HepG2 (cell line): Measurements from ENCODE around the gene CHKB. TPM values are rescaled to one million over a fixed set of nuclear protein-coding genes. Genes with fewer than 3 reads are reported as not detected.

Experiments
- AKAP8 ChIP-seq: sonication (generic); formaldehyde crosslinking; IDR thresholded peaks from 2 replicates; pipeline ENCODE4 v1.5.1; 2020; ENCODE audit warnings: mild to moderate bottlenecking, missing genetic modification reagents
- ARHGAP35 ChIP-seq: sonication (generic); formaldehyde crosslinking; IDR thresholded peaks from 2 replicates; pipeline ENCODE4 v1.9.0; 2022; ENCODE audit warnings: mild to moderate bottlenecking, inconsistent platforms, moderate library complexity, missing genetic modification reagents, borderline replicate concordance
- FOXA1 ChIP-seq, 2 experiments: fragments of 450-650 bp in 1 of 2; sonication (generic) in 1 of 2; formaldehyde crosslinking in 1 of 2; IDR thresholded peaks; 2 replicates each; pipeline versions ENCODE4 v1.4.0 to v1.6.1; 2016 to 2020; ENCODE audit warnings: missing genetic modification reagents in 1 of 2
- GFI1 ChIP-seq: sonication (generic); formaldehyde crosslinking; IDR thresholded peaks from 2 replicates; pipeline ENCODE4 v1.5.0; 2020; ENCODE audit warnings: missing genetic modification reagents, mild to moderate bottlenecking, borderline replicate concordance
- GZF1 ChIP-seq: sonication (generic); formaldehyde crosslinking; IDR thresholded peaks from 2 replicates; pipeline ENCODE4 v1.5.1; 2020; ENCODE audit warnings: mild to moderate bottlenecking, missing genetic modification reagents
- HIVEP1 ChIP-seq: sonication (generic); formaldehyde crosslinking; IDR thresholded peaks from 2 replicates; pipeline ENCODE4 v1.4.0; 2020; ENCODE audit warnings: mild to moderate bottlenecking, missing genetic modification reagents
- KLF15 ChIP-seq: sonication (generic); formaldehyde crosslinking; IDR thresholded peaks from 2 replicates; pipeline ENCODE4 v1.8.1; 2023; ENCODE audit warnings: borderline replicate concordance, mild to moderate bottlenecking, inconsistent platforms, missing genetic modification reagents, mixed read lengths
- MED8 ChIP-seq: sonication (generic); formaldehyde crosslinking; IDR thresholded peaks from 2 replicates; pipeline ENCODE4 v1.8.1; 2023; ENCODE audit warnings: mild to moderate bottlenecking, missing genetic modification reagents; ENCODE audit not compliant: insufficient replicate concordance
- MXD1 ChIP-seq: sonication (generic); formaldehyde crosslinking; IDR thresholded peaks from 2 replicates; pipeline ENCODE4 v1.4.0; 2020; ENCODE audit warnings: mild to moderate bottlenecking, missing genetic modification reagents
- NCOA1 ChIP-seq: sonication (generic); formaldehyde crosslinking; IDR thresholded peaks from 2 replicates; pipeline ENCODE4 v1.9.0; 2021; ENCODE audit warnings: missing genetic modification reagents
- NR3C1 ChIP-seq: sonication (generic); formaldehyde crosslinking; IDR thresholded peaks from 2 replicates; pipeline ENCODE4 v1.4.0; 2020; ENCODE audit warnings: missing genetic modification reagents
- SIN3A ChIP-seq: IDR thresholded peaks from 2 replicates; pipeline ENCODE4 v1.6.1; 2011; ENCODE audit warnings: low read depth, mild to moderate bottlenecking, control low read depth, low read length, borderline replicate concordance
- SOX6 ChIP-seq, 2 experiments: fragments of 450-650 bp in 1 of 2; sonication (generic) in 1 of 2; formaldehyde crosslinking in 1 of 2; IDR thresholded peaks; 2 replicates each; pipeline versions ENCODE4 v1.4.0 to v1.6.1; 2017 to 2020; ENCODE audit warnings: antibody characterized with exemption in 1 of 2, mild to moderate bottlenecking in 1 of 2, missing genetic modification reagents in 1 of 2
- TEAD2 ChIP-seq: sonication (generic); formaldehyde crosslinking; IDR thresholded peaks from 2 replicates; pipeline ENCODE4 v1.9.0; 2021; ENCODE audit warnings: missing genetic modification reagents
- THRA ChIP-seq: sonication (generic); formaldehyde crosslinking; IDR thresholded peaks from 2 replicates; pipeline ENCODE4 v1.4.0; 2020; ENCODE audit warnings: missing genetic modification reagents, borderline replicate concordance
- ZNF30 ChIP-seq: sonication (generic); formaldehyde crosslinking; IDR thresholded peaks from 2 replicates; pipeline ENCODE4 v1.5.0; 2020; ENCODE audit warnings: mild to moderate bottlenecking, missing genetic modification reagents
- ZNF343 ChIP-seq: sonication (generic); formaldehyde crosslinking; IDR thresholded peaks from 2 replicates; pipeline ENCODE4 v1.4.0; 2020; ENCODE audit warnings: mild to moderate bottlenecking, missing genetic modification reagents
- ZNF577 ChIP-seq: sonication (generic); formaldehyde crosslinking; IDR thresholded peaks from 2 replicates; pipeline ENCODE4 v1.4.0; 2020; ENCODE audit warnings: mild to moderate bottlenecking, low read depth, missing genetic modification reagents, borderline replicate concordance
- ZNF644 ChIP-seq: IDR thresholded peaks from 2 replicates; pipeline ENCODE4 v1.6.1; 2016; ENCODE audit warnings: low read depth
- ZNF704 ChIP-seq: sonication (generic); formaldehyde crosslinking; IDR thresholded peaks from 2 replicates; pipeline ENCODE4 v1.8.1; 2023; ENCODE audit warnings: mild to moderate bottlenecking, inconsistent platforms, moderate library complexity, missing genetic modification reagents, borderline replicate concordance
- ZNF709 ChIP-seq: sonication (generic); formaldehyde crosslinking; IDR thresholded peaks from 2 replicates; pipeline ENCODE4 v1.5.0; 2020; ENCODE audit warnings: mild to moderate bottlenecking, missing genetic modification reagents
- polyA plus RNA-seq, 8 experiments: library from polyadenylated mRNA; depleted of rRNA in 3 of 8; stranded (reverse) in 7 of 8; unstranded in 1 of 8; fragments of >200 nt; fragmentation: Illumina TruSeq in 4 of 8; extraction: Trizol in 4 of 8; gene quantifications; 2 replicates each; pipeline versions ENCODE4 v1.2.1 to v1.2.3, GENCODE V29; 2011 to 2016; ENCODE audit warnings: low read depth in 4 of 8, missing spikeins in 1 of 8, mixed read lengths in 1 of 8; ENCODE audit not compliant: insufficient read depth in 1 of 8
- total RNA-seq, 5 experiments: library from RNA; depleted of rRNA; stranded (reverse); fragments of >200 nt; fragmentation: Illumina TruSeq; extraction: Trizol; gene quantifications; 2 replicates each; pipeline ENCODE4 v1.2.3, GENCODE V29; 2016; ENCODE audit warnings: low read depth in 1 of 5
- TF ChIP-seq, protein P1 (sequence below): IDR thresholded peaks from 2 replicates; pipeline ENCODE4 v1.6.1; 2012; ENCODE audit warnings: inconsistent platforms

Gene CHKB
- total and polyA plus RNA-seq, 2 of the 13 experiments (the other 11 are each of a cell fraction or from before 2014, with no cell fraction given): 24.5 to 42.7 TPM

- TF ChIP-seq, protein P1, sequence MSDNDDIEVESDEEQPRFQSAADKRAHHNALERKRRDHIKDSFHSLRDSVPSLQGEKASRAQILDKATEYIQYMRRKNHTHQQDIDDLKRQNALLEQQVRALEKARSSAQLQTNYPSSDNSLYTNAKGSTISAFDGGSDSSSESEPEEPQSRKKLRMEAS: peak; percentile 91
- no peak for TF ChIP-seq ZNF577 (CRISPR knock-in tag)
- peak; percentile 31; the same call in 1 of the 2 replicates for TF ChIP-seq HIVEP1 (CRISPR knock-in tag)
- TF ChIP-seq ZNF709 (CRISPR knock-in tag): peak; percentile 77
- TF ChIP-seq GFI1 (CRISPR knock-in tag): peak; percentile 46; the same call in 1 of the 2 replicates
- no peak for TF ChIP-seq KLF15
- TF ChIP-seq TEAD2 (CRISPR knock-in tag): no peak
- TF ChIP-seq MED8 (CRISPR knock-in tag): peak; percentile 37
- peak; percentile 99 for TF ChIP-seq AKAP8 (CRISPR knock-in tag)
- TF ChIP-seq SOX6 (IDR thresholded peaks at IDR 0.05): no peak
- peak; percentile 63; the same call in 1 of the 2 replicates for TF ChIP-seq SOX6 (CRISPR knock-in tag; IDR thresholded peaks at IDR 0.05)
- TF ChIP-seq NCOA1 (CRISPR knock-in tag): no peak; the same call in 1 of the 2 replicates
- TF ChIP-seq ZNF704 (CRISPR knock-in tag): no peak
- TF ChIP-seq ARHGAP35 (CRISPR knock-in tag): no peak
- 0 out of 2 replicates have a peak, but pooled peaks have one; percentile 47 for TF ChIP-seq THRA
- TF ChIP-seq FOXA1 (IDR thresholded peaks at IDR 0.05): no peak
- TF ChIP-seq FOXA1 (CRISPR knock-in tag; IDR thresholded peaks at IDR 0.05): peak; percentile 78
- TF ChIP-seq ZNF343: no peak
- peak; percentile 83; the same call in 1 of the 2 replicates for TF ChIP-seq MXD1 (CRISPR knock-in tag)
- TF ChIP-seq GZF1 (CRISPR knock-in tag): no peak; the same call in 1 of the 2 replicates
- TF ChIP-seq NR3C1 (CRISPR knock-in tag): no peak
- no peak for TF ChIP-seq ZNF644 (CRISPR knock-in tag)
- TF ChIP-seq ZNF30: no peak
- no peak; the same call in 1 of the 2 replicates for TF ChIP-seq SIN3A
Measured at GRCh38 chr22:50529897-50530579, 52.6 kb downstream of the CHKB start, which contains the start of gene TYMP (continued).
